Aorta (tissue), 5 donors: Measurements from ENCODE around the gene PSMF1. TPM values are rescaled to one million over a fixed set of nuclear protein-coding genes. Genes with fewer than 3 reads are reported as not detected.

Source experiments
- ATAC-seq: fragments of 200-7000 bp; cut with Tn5 transposase; one replicate; pipeline ENCODE4 v1.9.1; 2022; ENCODE audit warnings: moderate library complexity; ENCODE audit not compliant: low FRiP score
- DNase-seq, 2 donors: peaks; one replicate each; pipeline ENCODE4 v3.0.0-alpha.2; 2020
- H3K27ac ChIP-seq, 2 donors: one replicate each; pipeline ENCODE4 v1.5.1; 2013; ENCODE audit warnings: low read length in 2 of 2, mild to moderate bottlenecking in 2 of 2, moderate library complexity in 2 of 2, control low read depth in 1 of 2, inconsistent platforms in 1 of 2, low read depth in 1 of 2
- H3K27me3 ChIP-seq, 2 donors: one replicate each; pipeline ENCODE4 v1.6.1; 2013; ENCODE audit warnings: control low read depth in 1 of 2, low read length in 1 of 2, mild to moderate bottlenecking in 1 of 2, moderate library complexity in 1 of 2; ENCODE audit not compliant: insufficient read depth in 2 of 2, control insufficient read depth in 1 of 2
- H3K36me3 ChIP-seq, 2 donors: one replicate each; pipeline ENCODE4 v1.6.1; 2013; ENCODE audit warnings: control low read depth in 1 of 2, low read length in 1 of 2, mild to moderate bottlenecking in 1 of 2; ENCODE audit not compliant: insufficient read depth in 2 of 2, control insufficient read depth in 1 of 2
- H3K4me1 ChIP-seq, 2 donors: one replicate each; pipeline ENCODE4 v1.6.1; 2013; ENCODE audit warnings: low read length in 2 of 2, control low read depth in 1 of 2, mild to moderate bottlenecking in 1 of 2, moderate library complexity in 1 of 2; ENCODE audit not compliant: insufficient read depth in 2 of 2, control insufficient read depth in 1 of 2
- H3K4me3 ChIP-seq, 2 donors: one replicate each; pipeline ENCODE4 v1.5.1; 2013; ENCODE audit warnings: low read length in 2 of 2, control low read depth in 1 of 2, mild to moderate bottlenecking in 1 of 2
- H3K9me3 ChIP-seq: one replicate; pipeline ENCODE4 v1.6.1; 2013; ENCODE audit warnings: mild to moderate bottlenecking, low read length; ENCODE audit not compliant: control insufficient read depth
- WGBS, 2 donors: extraction: QIAGEN DNeasy Blood & Tissue Kit; methylation state at CpG; one replicate each; pipeline ENCODE4 v1.1.7; 2013; 5-methylcytosine and 5-hydroxymethylcytosine counted together
- intact Hi-C, 2 donors: fragments of 100-400 bp; cut with DNase I; formaldehyde crosslinking; loops; one replicate each; pipeline versions ENCODE4 v1.14.2 to v1.15.0; 2022
- polyA plus RNA-seq, 2 donors: library from polyadenylated mRNA; stranded (reverse); fragments of 200-250 nt; gene quantifications; one replicate each; pipeline ENCODE4 v1.2.3, GENCODE V29; 2013
- total RNA-seq, 2 donors: library from RNA; stranded (reverse); fragmentation: NEBNext Ultra II Directional; extraction: Animal tissue kit (Norgen Biotek cat#: 25700); gene quantifications; one replicate each; pipeline ENCODE4 v1.2.1, GENCODE V29; 2021
- donor health status: healthy with polysubstance abuse.
- donor health status: Bipolar disorder and iron deficiency.
- donor health status: DM: no; HTN: no; CAD: no.
- donor health status: DM: no; HTN: no; CAD: no.
- donor health status: DM: yes; HTN: yes; CAD: no.

The PSMF1 gene
- total and polyA plus RNA-seq, 4 donors, result 39.3 to 105 (median 83.8) TPM

GRCh38 chr20:1178103-1178502, 59.7 kb downstream of the PSMF1 start:
- WGBS, 2 donors, result 85 to 87% methylated on average over 3 of the region's 3 CpGs
- intact Hi-C loops, result no loop called here
- no peaks in the 10 kb centered on the region for H3K9me3 ChIP-seq
- no peak overlapping the region for H3K27ac ChIP-seq
- H3K36me3 ChIP-seq, result no peaks in the 10 kb centered on the region
- ATAC-seq, result no peak
- H3K4me3 ChIP-seq, result no peak overlapping the region
- no peak for DNase-seq
- H3K27me3 ChIP-seq, result no peaks in the 10 kb centered on the region
- H3K4me1 ChIP-seq, result no peaks in the 10 kb centered on the region

- no peak for DNase-seq
- Histone ChIP-seq H3K27ac (no peak overlapping the region), H3K36me3 (no peaks in the 10 kb centered on the region), H3K9me3 (no peaks in the 10 kb centered on the region), H3K4me3 (no peak overlapping the region), H3K27me3 (no peaks in the 10 kb centered on the region), H3K4me1 (no peaks in the 10 kb centered on the region)
- intact Hi-C loops, result no loop called here
- WGBS, 2 donors, result 91 to 93% methylated on average over 3 of the region's 3 CpGs
- no peak for ATAC-seq
Observed at GRCh38 chr20:1178623-1179022, 60.2 kb downstream of the PSMF1 start.

- H3K4me3 ChIP-seq, result no peak overlapping the region
- intact Hi-C loops, result no loop called here
- H3K9me3 ChIP-seq, result no peaks in the 10 kb centered on the region
- DNase-seq (no peak), ATAC-seq (no peak)
- no peak overlapping the region for H3K27ac ChIP-seq
- 94 to 95% methylated on average over 27 of the region's 27 CpGs for WGBS, 2 donors
- H3K27me3 ChIP-seq, result no peaks in the 10 kb centered on the region
- no peaks in the 10 kb centered on the region for H3K36me3 ChIP-seq
- no peaks in the 10 kb centered on the region for H3K4me1 ChIP-seq
Observed at GRCh38 chr20:1180949-1181348, 62.5 kb downstream of the PSMF1 start.

- Histone ChIP-seq H3K36me3 (no peaks in the 10 kb centered on the region), H3K4me3 (no peak overlapping the region), H3K4me1 (no peaks in the 10 kb centered on the region), H3K27me3 (no peaks in the 10 kb centered on the region), H3K27ac (no peak overlapping the region), H3K9me3 (no peaks in the 10 kb centered on the region)
- 35 to 43% methylated on average over 4 of the region's 4 CpGs for WGBS, 2 donors
- DNase-seq (no peak), ATAC-seq (no peak)
- intact Hi-C loops, result no loop called here
Observed at GRCh38 chr20:1182106-1182505, 63.7 kb downstream of the PSMF1 start.

- ATAC-seq (no peak), DNase-seq (no peak)
- Histone ChIP-seq H3K36me3 (no peaks in the 10 kb centered on the region), H3K9me3 (no peaks in the 10 kb centered on the region), H3K4me1 (no peaks in the 10 kb centered on the region), H3K27ac (no peak overlapping the region), H3K27me3 (no peaks in the 10 kb centered on the region), H3K4me3 (no peak overlapping the region)
- 68 to 72% methylated on average over 6 of the region's 6 CpGs for WGBS, 2 donors
- intact Hi-C loops, result no loop called here
Observed at GRCh38 chr20:1183153-1183552, 64.8 kb downstream of the PSMF1 start.

GRCh38 chr20:1184260-1184637, 65.8 kb downstream of the PSMF1 start:
- 27 to 29% methylated on average over 13 of the region's 13 CpGs for WGBS, 2 donors
- H3K4me3 ChIP-seq, result no peak overlapping the region
- no peak for DNase-seq
- no peaks in the 10 kb centered on the region for H3K4me1 ChIP-seq
- ATAC-seq, result no peak
- intact Hi-C loops, result no loop called here
- H3K27me3 ChIP-seq, result no peaks in the 10 kb centered on the region
- H3K9me3 ChIP-seq, result no peaks in the 10 kb centered on the region
- H3K27ac ChIP-seq, result no peak overlapping the region
- no peaks in the 10 kb centered on the region for H3K36me3 ChIP-seq

GRCh38 chr20:1184638-1185315, 66.4 kb downstream of the PSMF1 start, which contains the start of gene TMEM74B:
Gene TMEM74B, minus strand, starts transcription at chr20:1184981. Its CDS starts 1,180 bp downstream, at chr20:1183801.
- H3K27ac ChIP-seq, result no peak within 1 kb of the TSS
- WGBS, 2 donors, result 2% methylated on average over 60 to 76 of the region's 76 CpGs

GRCh38 chr20:1185316-1185741, 66.9 kb downstream of the PSMF1 start:
- Histone ChIP-seq H3K27ac (no peak overlapping the region), H3K36me3 (no peaks in the 10 kb centered on the region), H3K4me1 (no peaks in the 10 kb centered on the region), H3K27me3 (no peaks in the 10 kb centered on the region), H3K9me3 (no peaks in the 10 kb centered on the region), H3K4me3 (peak overlapping the region in 1 of 2 donors; percentile 0)
- no peak for ATAC-seq
- WGBS, 2 donors, result 0% methylated on average over 29 to 54 of the region's 54 CpGs
- no peak for DNase-seq
- intact Hi-C loops, result no loop called here

More at GRCh38 chr20:1184638-1185315, 66.4 kb downstream of the PSMF1 start, which contains the start of gene TMEM74B:
- Histone ChIP-seq H3K9me3 (no peaks in the 10 kb centered on the region), H3K4me3 (peak within 1 kb of the TSS in 1 of 2 donors; percentile 0), H3K36me3 (no peaks in the 10 kb centered on the region), H3K27me3 (no peaks in the 10 kb centered on the region), H3K4me1 (no peaks in the 10 kb centered on the region)
- ATAC-seq (no peak), DNase-seq (no peak)
- intact Hi-C loops, result no loop called here

- no peaks in the 10 kb centered on the region for H3K9me3 ChIP-seq
- WGBS, 2 donors, result 13 to 15% methylated on average over 16 to 20 of the region's 20 CpGs
- H3K36me3 ChIP-seq, result no peaks in the 10 kb centered on the region
- H3K4me3 ChIP-seq, result no peak overlapping the region
- DNase-seq, result no peak
- intact Hi-C loops, result no loop called here
- no peaks in the 10 kb centered on the region for H3K27me3 ChIP-seq
- no peaks in the 10 kb centered on the region for H3K4me1 ChIP-seq
- no peak for ATAC-seq
- no peak overlapping the region for H3K27ac ChIP-seq
Observed at GRCh38 chr20:1185790-1186334, 67.5 kb downstream of the PSMF1 start.
